GM10266 (cell line): Measurements from ENCODE around the gene PDHX.

Experiments used
- DNase-seq: peaks from one replicate; pipeline ENCODE4 v3.0.0; 2012; ENCODE audit errors: extremely low spot score
- CTCF ChIP-seq: IDR thresholded peaks from 2 replicates; pipeline ENCODE4 v1.5.1; 2012; ENCODE audit warnings: mild to moderate bottlenecking, low read depth; ENCODE audit not compliant: control insufficient read depth, insufficient read depth; ENCODE audit errors: missing control alignments

The PDHX gene

GRCh38 chr11:34957606-34958005 lies 41.2 kb downstream of the PDHX start:
- TF ChIP-seq CTCF = no peak
- no peak for DNase-seq

- no peak for DNase-seq
- no peak for TF ChIP-seq CTCF
Observed at GRCh38 chr11:34959770-34960169, 43.4 kb downstream of the PDHX start.

- no peak for DNase-seq
- TF ChIP-seq CTCF = no peak
Observed at GRCh38 chr11:34960277-34960676, 43.9 kb downstream of the PDHX start.

GRCh38 chr11:34962034-34962433 lies 45.6 kb downstream of the PDHX start:
- TF ChIP-seq CTCF = no peak
- no peak for DNase-seq

- TF ChIP-seq CTCF = no peak
- DNase-seq = no peak
Observed at GRCh38 chr11:34963351-34963750, 46.9 kb downstream of the PDHX start.

GRCh38 chr11:34964610-34965331 lies 48.4 kb downstream of the PDHX start:
- no peak for DNase-seq
- no peak for TF ChIP-seq CTCF

GRCh38 chr11:34968862-34969261 lies 52.4 kb downstream of the PDHX start:
- no peak for DNase-seq
- no peak for TF ChIP-seq CTCF
